Panc1 (cell line): ENCODE data around the gene HOXA9. TPM values are rescaled to one million over a fixed set of nuclear protein-coding genes. Genes with fewer than 3 reads are reported as not detected.

ENCODE experiments used
- ATAC-seq: fragments of 200-7000 bp; cut with Tn5 transposase; 2 replicates; pipeline ENCODE4 v1.9.1; 2020; ENCODE audit warnings: mild to moderate bottlenecking, moderate library complexity
- BruUV-seq: library from RNA; stranded (reverse); fragments of 400-500 nt; replicated peaks from 2 replicates; lab custom pipeline; 2021; lab: Mats Ljungman, UMichigan
- CTCF ChIA-PET: fragments of 300-600 bp; sonication (Branson Sonifier 250); formaldehyde crosslinking; loops from one replicate; lab custom pipeline; 2022; ENCODE audit warnings: antibody characterized with exemption; lab: Charles Lee
- POLR2A ChIA-PET: fragments of 300-600 bp; sonication (Branson Sonifier 250); formaldehyde crosslinking; loops from one replicate; lab custom pipeline; 2022; ENCODE audit warnings: antibody characterized with exemption; lab: Charles Lee
- DNase-seq: peaks from one replicate; pipeline ENCODE4 v3.0.0-alpha.2; 2010; ENCODE audit warnings: low read depth, low spot score
- H3K27ac ChIP-seq: 2 replicates; pipeline ENCODE4 v1.5.1; 2011; ENCODE audit warnings: mild to moderate bottlenecking, low read length, inconsistent platforms
- H3K27me3 ChIP-seq: fragments of 200-500 bp; sonication (Bioruptor generic); 2 replicates; pipeline ENCODE4 v1.6.0; 2014; ENCODE audit warnings: low read length, inconsistent platforms; ENCODE audit not compliant: control insufficient read depth, insufficient read depth
- H3K36me3 ChIP-seq: fragments of 200-500 bp; sonication (Bioruptor generic); 2 replicates; pipeline ENCODE4 v1.5.1; 2014; ENCODE audit warnings: inconsistent platforms, mild to moderate bottlenecking, low read length, moderate library complexity; ENCODE audit not compliant: control insufficient read depth, insufficient read depth
- H3K4me1 ChIP-seq: 2 replicates; pipeline ENCODE4 v1.5.1; 2011; ENCODE audit warnings: inconsistent platforms, mild to moderate bottlenecking, low read length, moderate library complexity; ENCODE audit not compliant: control insufficient read depth, insufficient read depth
- H3K4me3 ChIP-seq, 2 experiments: 2 replicates each; pipeline ENCODE4 v1.5.1; 2011 to 2012; ENCODE audit warnings: low read depth in 2 of 2, low read length in 2 of 2, mild to moderate bottlenecking in 2 of 2, inconsistent platforms in 1 of 2, moderate library complexity in 1 of 2
- H3K9me3 ChIP-seq: fragments of 200-500 bp; sonication (Bioruptor generic); 2 replicates; pipeline ENCODE4 v1.5.1; 2014; ENCODE audit warnings: low read depth, mild to moderate bottlenecking, inconsistent platforms, low read length, moderate library complexity; ENCODE audit not compliant: control insufficient read depth, insufficient read depth
- CTCF ChIP-seq: fragments of 450-650 bp; IDR thresholded peaks from 2 replicates; pipeline ENCODE4 v1.5.1; 2017; ENCODE audit warnings: mild to moderate bottlenecking
- POLR2AphosphoS5 ChIP-seq: IDR thresholded peaks from 2 replicates; pipeline ENCODE4 v1.6.1; 2012; ENCODE audit warnings: mild to moderate bottlenecking, low read depth, low read length, moderate library complexity
- SIN3A ChIP-seq: IDR thresholded peaks from 2 replicates; pipeline ENCODE4 v1.6.1; 2012; ENCODE audit warnings: low read depth, mild to moderate bottlenecking, low read length, moderate library complexity, borderline replicate concordance; ENCODE audit not compliant: insufficient read depth
- TCF7L2 ChIP-seq: IDR thresholded peaks from 2 replicates; pipeline ENCODE4 v1.6.1; 2011; ENCODE audit warnings: mild to moderate bottlenecking, low read depth, low read length, inconsistent platforms
- in situ Hi-C: cut with HindIII; loops from 2 replicates; pipeline ENCODE4 v1.10.0; 2016; ENCODE audit warnings: low sequenced_read_pairs, low pct_unique_long_range_greater_than_20kb
- intact Hi-C: fragments of 100-400 bp; cut with micrococcal nuclease; formaldehyde crosslinking; loops from one replicate; pipeline ENCODE4 v1.10.0; 2022; ENCODE audit not compliant: unreplicated experiment
- total RNA-seq: library from RNA; stranded (reverse); gene quantifications from one replicate; pipeline ENCODE4 v1.2.1, GENCODE V29; 2021; ENCODE audit not compliant: unreplicated experiment
- TF ChIP-seq, protein P1 (sequence below), 2 experiments: IDR thresholded peaks; 2 replicates each; pipeline ENCODE4 v1.6.1; 2011 to 2012; ENCODE audit warnings: low read depth in 2 of 2, control low read depth in 1 of 2, low read length in 1 of 2, mild to moderate bottlenecking in 1 of 2, moderate library complexity in 1 of 2; ENCODE audit not compliant: insufficient read depth in 1 of 2

The HOXA9 gene
- total RNA-seq, 1 experiment from 2014 or later: not detected

GRCh38 chr7:27211764-27212204, 46.4 kb upstream of the HOXA9 start:
- Histone ChIP-seq H3K4me3 (no peak overlapping the region), H3K4me1 (peaks cover 6% of the 10 kb centered on the region), H3K9me3 (no peaks in the 10 kb centered on the region), H3K27me3 (no peaks in the 10 kb centered on the region; the same call in 1 of the 2 replicates), H3K27ac (no peak overlapping the region), H3K36me3 (no peaks in the 10 kb centered on the region)
- POLR2A ChIA-PET: no interaction called here
- DNase-seq (no peak), ATAC-seq (no peak)
- in situ Hi-C loops: no loop called here
- CTCF ChIA-PET: no interaction called here
- BruUV-seq: no TSS peak
- intact Hi-C loops: no loop called here
- no peak for TF ChIP-seq POLR2AphosphoS5
- TF ChIP-seq TCF7L2: no peak
- TF ChIP-seq CTCF: no peak
- TF ChIP-seq SIN3A: no peak
- TF ChIP-seq, protein P1, sequence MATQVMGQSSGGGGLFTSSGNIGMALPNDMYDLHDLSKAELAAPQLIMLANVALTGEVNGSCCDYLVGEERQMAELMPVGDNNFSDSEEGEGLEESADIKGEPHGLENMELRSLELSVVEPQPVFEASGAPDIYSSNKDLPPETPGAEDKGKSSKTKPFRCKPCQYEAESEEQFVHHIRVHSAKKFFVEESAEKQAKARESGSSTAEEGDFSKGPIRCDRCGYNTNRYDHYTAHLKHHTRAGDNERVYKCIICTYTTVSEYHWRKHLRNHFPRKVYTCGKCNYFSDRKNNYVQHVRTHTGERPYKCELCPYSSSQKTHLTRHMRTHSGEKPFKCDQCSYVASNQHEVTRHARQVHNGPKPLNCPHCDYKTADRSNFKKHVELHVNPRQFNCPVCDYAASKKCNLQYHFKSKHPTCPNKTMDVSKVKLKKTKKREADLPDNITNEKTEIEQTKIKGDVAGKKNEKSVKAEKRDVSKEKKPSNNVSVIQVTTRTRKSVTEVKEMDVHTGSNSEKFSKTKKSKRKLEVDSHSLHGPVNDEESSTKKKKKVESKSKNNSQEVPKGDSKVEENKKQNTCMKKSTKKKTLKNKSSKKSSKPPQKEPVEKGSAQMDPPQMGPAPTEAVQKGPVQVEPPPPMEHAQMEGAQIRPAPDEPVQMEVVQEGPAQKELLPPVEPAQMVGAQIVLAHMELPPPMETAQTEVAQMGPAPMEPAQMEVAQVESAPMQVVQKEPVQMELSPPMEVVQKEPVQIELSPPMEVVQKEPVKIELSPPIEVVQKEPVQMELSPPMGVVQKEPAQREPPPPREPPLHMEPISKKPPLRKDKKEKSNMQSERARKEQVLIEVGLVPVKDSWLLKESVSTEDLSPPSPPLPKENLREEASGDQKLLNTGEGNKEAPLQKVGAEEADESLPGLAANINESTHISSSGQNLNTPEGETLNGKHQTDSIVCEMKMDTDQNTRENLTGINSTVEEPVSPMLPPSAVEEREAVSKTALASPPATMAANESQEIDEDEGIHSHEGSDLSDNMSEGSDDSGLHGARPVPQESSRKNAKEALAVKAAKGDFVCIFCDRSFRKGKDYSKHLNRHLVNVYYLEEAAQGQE (IDR thresholded peaks at IDR 0.05; ENCODE audit: insufficient read depth in 1 of 2, low read depth in 2 of 2, low read length in 1 of 2): no peak

GRCh38 chr7:27211084-27211446, 45.7 kb upstream of the HOXA9 start:
- Histone ChIP-seq H3K4me3 (no peak overlapping the region), H3K27me3 (no peaks in the 10 kb centered on the region; the same call in 1 of the 2 replicates), H3K4me1 (peaks cover 6% of the 10 kb centered on the region), H3K36me3 (no peaks in the 10 kb centered on the region), H3K9me3 (no peaks in the 10 kb centered on the region), H3K27ac (no peak overlapping the region; the same call in 1 of the 2 replicates)
- TF ChIP-seq, protein P1 (IDR thresholded peaks at IDR 0.05; ENCODE audit: insufficient read depth in 1 of 2, low read depth in 2 of 2, low read length in 1 of 2): no peak
- TF ChIP-seq CTCF (no peak), SIN3A (no peak), POLR2AphosphoS5 (no peak), TCF7L2 (no peak)
- BruUV-seq: no TSS peak
- CTCF ChIA-PET: interaction anchor here (1.3 kb wide), 1 partner anchor 15 kb away, joined by 3 read pairs; no protein-coding TSS in a partner anchor
- ATAC-seq (no peak), DNase-seq (no peak)
- in situ Hi-C loops: no loop called here
- POLR2A ChIA-PET: interaction anchor here (0.6 kb wide), 1 partner anchor 309 kb away, joined by 17 read pairs; no protein-coding TSS in a partner anchor
- intact Hi-C loops: no loop called here
